Measurements from ENCODE around the gene C1orf21.
"Not testable (repeated sequence)": the region's sequence is repeated elsewhere in the genome, so short reads cannot be mapped to it uniquely, and the experiment has no call there.

Gene C1orf21

GRCh38 chr1:184605941-184606340, 219.1 kb downstream of the C1orf21 start:
- Histone ChIP-seq H3K9ac (no peak overlapping the region), H3K27ac (no peak overlapping the region), H3K36me3 (peaks cover 0 to 29% (median 0%) of the 10 kb centered on the region in 11 experiments; a peak in 3 of 22 replicates), H4K20me1 (0 out of 22 replicates have a peak, but pooled peaks cover 0 to 1% (median 0%) of the 10 kb centered on the region in 11 experiments), H3K27me3 (no peaks in the 10 kb centered on the region), H3K4me1 (peaks cover 6 to 23% (median 9%) of the 10 kb centered on the region in 10 experiments), H3K4me3 (no peak overlapping the region), H3K4me2 (no peak overlapping the region), H3K9me3 (replicated peaks in 1 of 11) (no peaks in the 10 kb centered on the region)
- TF ChIP-seq Cebpa-rat (IDR thresholded peaks at IDR 0.05) = no peak

- Histone ChIP-seq H3K27me3 (no peaks in the 10 kb centered on the region), H3K9ac (no peak overlapping the region), H3K4me3 (no peak overlapping the region), H3K4me2 (no peak overlapping the region), H3K9me3 (replicated peaks in 1 of 11) (no peaks in the 10 kb centered on the region), H3K27ac (no peak overlapping the region), H4K20me1 (0 out of 22 replicates have a peak, but pooled peaks cover 0 to 7% (median 0%) of the 10 kb centered on the region in 11 experiments), H3K36me3 (peaks cover 0 to 21% (median 0%) of the 10 kb centered on the region in 11 experiments; a peak in 3 of 22 replicates), H3K4me1 (peaks cover 15 to 32% (median 17%) of the 10 kb centered on the region in 10 experiments)
- TF ChIP-seq Cebpa-rat (IDR thresholded peaks at IDR 0.05) = no peak
Observed at GRCh38 chr1:184606786-184607185, 220.0 kb downstream of the C1orf21 start.

- H4K20me1 ChIP-seq = 0 out of 22 replicates have a peak, but pooled peaks cover 0 to 7% (median 0%) of the 10 kb centered on the region in 11 experiments
- no peak overlapping the region for H3K4me3 ChIP-seq
- H3K27me3 ChIP-seq = no peaks in the 10 kb centered on the region
- H3K9me3 ChIP-seq (replicated peaks in 1 of 11) = no peaks in the 10 kb centered on the region
- no peak overlapping the region for H3K9ac ChIP-seq
- peaks cover 0 to 11% (median 0%) of the 10 kb centered on the region in 11 experiments; a peak in 3 of 22 replicates for H3K36me3 ChIP-seq
- TF ChIP-seq Cebpa-rat (IDR thresholded peaks at IDR 0.05) = no peak
- no peak overlapping the region for H3K27ac ChIP-seq
- H3K4me1 ChIP-seq = peaks cover 15 to 44% (median 24%) of the 10 kb centered on the region in 10 experiments
- peak overlapping the region in 1 of 11 experiments; percentile 36; a peak in 2 of 22 replicates for H3K4me2 ChIP-seq
Observed at GRCh38 chr1:184608581-184608980, 221.8 kb downstream of the C1orf21 start.

- H3K27ac ChIP-seq = no peak overlapping the region
- H4K20me1 ChIP-seq = 0 out of 22 replicates have a peak, but pooled peaks cover 0 to 7% (median 0%) of the 10 kb centered on the region in 11 experiments
- no peak overlapping the region for H3K9ac ChIP-seq
- H3K4me2 ChIP-seq = peak overlapping the region in 1 of 11 experiments; percentile 36; a peak in 2 of 22 replicates
- peaks cover 15 to 44% (median 24%) of the 10 kb centered on the region in 10 experiments for H3K4me1 ChIP-seq
- H3K9me3 ChIP-seq (replicated peaks in 1 of 11) = no peaks in the 10 kb centered on the region
- no peaks in the 10 kb centered on the region for H3K27me3 ChIP-seq
- H3K4me3 ChIP-seq = no peak overlapping the region
- no peak for TF ChIP-seq Cebpa-rat (IDR thresholded peaks at IDR 0.05)
- H3K36me3 ChIP-seq = peaks cover 0 to 10% (median 0%) of the 10 kb centered on the region in 11 experiments; a peak in 3 of 22 replicates
Observed at GRCh38 chr1:184608990-184609389, 222.2 kb downstream of the C1orf21 start.

GRCh38 chr1:184610876-184611595, 224.2 kb downstream of the C1orf21 start:
- H3K4me2 ChIP-seq = peak overlapping the region; percentile 23 to 71 (median 61)
- no peak overlapping the region for H3K4me3 ChIP-seq
- H4K20me1 ChIP-seq = peaks cover 0 to 7% (median 0%) of the 10 kb centered on the region in 11 experiments; a peak in 1 of 22 replicates
- no peak overlapping the region; a peak in 1 of 22 replicates for H3K27ac ChIP-seq
- no peak for TF ChIP-seq Cebpa-rat (IDR thresholded peaks at IDR 0.05)
- no peaks in the 10 kb centered on the region for H3K9me3 ChIP-seq (replicated peaks in 1 of 11)
- peaks cover 0 to 1% (median 0%) of the 10 kb centered on the region in 11 experiments; a peak in 1 of 22 replicates for H3K36me3 ChIP-seq
- H3K27me3 ChIP-seq = no peaks in the 10 kb centered on the region
- no peak overlapping the region for H3K9ac ChIP-seq
- H3K4me1 ChIP-seq = peaks cover 15 to 60% (median 31%) of the 10 kb centered on the region in 10 experiments

GRCh38 chr1:184612229-184612628, 225.4 kb downstream of the C1orf21 start:
- not testable (repeated sequence) for H4K20me1 ChIP-seq; H3K9me3 ChIP-seq (replicated peaks in 1 of 11); H3K27me3 ChIP-seq; H3K9ac ChIP-seq; H3K36me3 ChIP-seq; H3K4me3 ChIP-seq; H3K27ac ChIP-seq
- Histone ChIP-seq H3K4me2 (peak overlapping the region in 5 of 11 experiments; percentile 2 to 51 (median 24); a peak in 2 of 22 replicates), H3K4me1 (peaks cover 15 to 62% (median 31%) of the 10 kb centered on the region in 10 experiments)

- H3K27me3 ChIP-seq = no peaks in the 10 kb centered on the region
- peak overlapping the region in 4 of 11 experiments; percentile 65 to 76 (median 68); a peak in 8 of 22 replicates for H3K4me2 ChIP-seq
- peaks cover 0 to 11% (median 0%) of the 10 kb centered on the region in 11 experiments; a peak in 4 of 22 replicates for H3K36me3 ChIP-seq
- H3K9ac ChIP-seq = no peak overlapping the region
- H3K4me1 ChIP-seq = peaks cover 15 to 52% (median 28%) of the 10 kb centered on the region in 10 experiments
- TF ChIP-seq Cebpa-rat (IDR thresholded peaks at IDR 0.05) = no peak
- no peak overlapping the region for H3K4me3 ChIP-seq
- peak overlapping the region in 1 of 11 experiments; percentile 11; a peak in 1 of 22 replicates for H3K27ac ChIP-seq
- H4K20me1 ChIP-seq = peaks cover 0 to 7% (median 0%) of the 10 kb centered on the region in 11 experiments; a peak in 1 of 22 replicates
- no peaks in the 10 kb centered on the region for H3K9me3 ChIP-seq (replicated peaks in 1 of 11)
Observed at GRCh38 chr1:184614667-184615066, 227.8 kb downstream of the C1orf21 start.

GRCh38 chr1:184615301-184615700, 228.5 kb downstream of the C1orf21 start:
- H3K27me3 ChIP-seq = no peaks in the 10 kb centered on the region
- peak overlapping the region in 1 of 11 experiments; percentile 11; a peak in 1 of 22 replicates for H3K27ac ChIP-seq
- no peak for TF ChIP-seq Cebpa-rat (IDR thresholded peaks at IDR 0.05)
- H4K20me1 ChIP-seq = peaks cover 0 to 7% (median 0%) of the 10 kb centered on the region in 11 experiments; a peak in 1 of 22 replicates
- H3K4me3 ChIP-seq = no peak overlapping the region
- H3K4me1 ChIP-seq = peaks cover 14 to 53% (median 25%) of the 10 kb centered on the region in 10 experiments
- peaks cover 0 to 14% (median 0%) of the 10 kb centered on the region in 11 experiments; a peak in 4 of 22 replicates for H3K36me3 ChIP-seq
- peak overlapping the region in 5 of 11 experiments; percentile 57 to 76 (median 65); a peak in 11 of 22 replicates for H3K4me2 ChIP-seq
- no peaks in the 10 kb centered on the region for H3K9me3 ChIP-seq (replicated peaks in 1 of 11)
- H3K9ac ChIP-seq = no peak overlapping the region

GRCh38 chr1:184616504-184616903, 229.7 kb downstream of the C1orf21 start:
- no peak for TF ChIP-seq Cebpa-rat (IDR thresholded peaks at IDR 0.05)
- H3K27ac ChIP-seq = no peak overlapping the region

More at GRCh38 chr1:184616504-184616903, 229.7 kb downstream of the C1orf21 start:
- Histone ChIP-seq H3K4me1 (peaks cover 2 to 49% (median 13%) of the 10 kb centered on the region in 10 experiments), H3K9me3 (replicated peaks in 1 of 11) (no peaks in the 10 kb centered on the region), H3K4me2 (no peak overlapping the region), H3K36me3 (peaks cover 0 to 23% (median 0%) of the 10 kb centered on the region in 11 experiments; a peak in 4 of 22 replicates), H4K20me1 (peaks cover 0 to under 1% (median 0%) of the 10 kb centered on the region in 11 experiments; a peak in 1 of 22 replicates), H3K27me3 (no peaks in the 10 kb centered on the region), H3K4me3 (no peak overlapping the region), H3K9ac (no peak overlapping the region)

Measured in BLaER1 treated with 17β-estradiol and CSF1 and Interleukin-3, amounts not matched to agents 10 nM and 100 nM (cell line).